Stimulated activated CD4-positive, alpha-beta T cell treated with anti-CD3 and anti-CD28 coated beads, Interleukin-2, amount 100 ng/mL, for 4 hours (primary cell): ENCODE measurements around the gene PHC3.

Source experiments
- DNase-seq: peaks from one replicate; pipeline ENCODE4 v3.0.0-alpha.2; 2020; ENCODE audit warnings: low read depth

PHC3 gene

GRCh38 chr3:170078620-170079281 lies 102.8 kb downstream of the PHC3 start:
- no peak for DNase-seq

- no peak for DNase-seq
Observed at GRCh38 chr3:170077361-170077760, 104.2 kb downstream of the PHC3 start.

GRCh38 chr3:170076715-170077238 lies 104.8 kb downstream of the PHC3 start:
- no peak for DNase-seq

DNA sequence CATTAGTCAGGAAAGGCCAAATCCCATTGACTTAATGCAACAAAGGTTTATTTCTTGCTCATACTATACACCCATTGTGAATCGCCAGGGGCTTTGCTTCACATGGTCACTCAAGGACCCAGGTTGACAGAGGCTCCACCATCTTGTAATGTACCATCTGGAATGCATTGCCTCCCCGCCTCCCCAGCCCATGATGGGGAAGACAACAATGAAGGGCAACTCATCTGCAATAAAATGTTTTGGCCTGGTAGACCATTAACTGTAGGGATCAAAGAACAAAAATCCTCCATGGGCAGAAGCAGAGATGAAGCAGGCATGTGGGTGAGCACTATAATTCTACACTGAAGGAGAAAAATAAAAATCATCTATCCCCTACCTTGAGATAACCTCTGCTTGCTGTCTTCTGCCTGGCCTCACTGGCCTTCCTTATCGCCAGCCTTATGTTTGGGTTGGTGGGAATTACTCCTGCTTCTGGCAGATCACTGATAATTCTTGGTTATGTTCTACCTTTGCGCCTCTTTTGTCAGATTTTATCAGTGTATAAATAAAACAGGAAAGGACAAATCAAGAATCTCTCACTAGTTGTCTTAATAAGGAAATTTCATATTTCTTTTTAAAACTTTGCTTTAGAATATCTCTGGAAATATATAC lies 106.0 kb downstream of the PHC3 start:
- no peak for DNase-seq

GRCh38 chr3:170064108-170064507 lies 117.4 kb downstream of the PHC3 start:
- no peak for DNase-seq

DNA sequence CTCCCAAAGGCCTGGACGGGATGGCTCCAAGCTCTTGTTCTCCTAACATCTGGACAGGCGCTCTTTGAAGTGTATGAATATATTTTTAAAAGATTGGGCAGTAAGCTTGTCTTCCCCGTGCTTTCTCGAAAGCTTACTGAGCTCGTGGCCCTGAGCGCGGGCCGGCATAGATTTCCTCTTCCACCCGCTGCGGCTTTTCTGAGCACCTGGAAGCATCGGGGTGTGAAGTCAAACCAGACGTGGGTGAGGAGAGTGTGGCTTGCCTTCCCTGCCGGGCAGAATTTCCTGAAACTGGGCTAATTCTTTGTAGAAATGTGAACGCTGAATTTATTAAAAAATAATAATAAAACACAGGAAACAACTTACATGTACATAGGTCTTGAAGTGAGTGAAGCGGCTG lies 117.8 kb downstream of the PHC3 start:
- no peak for DNase-seq

GRCh38 chr3:170062769-170063168 lies 118.8 kb downstream of the PHC3 start:
- DNase-seq, result no peak

- DNase-seq, result no peak
Observed at GRCh38 chr3:170062068-170062467, 119.5 kb downstream of the PHC3 start.

GRCh38 chr3:170059447-170059846 lies 122.1 kb downstream of the PHC3 start:
- no peak for DNase-seq

- DNase-seq, result no peak
Observed at GRCh38 chr3:170058127-170058526, 123.4 kb downstream of the PHC3 start.

GRCh38 chr3:170057550-170057949 lies 124.0 kb downstream of the PHC3 start:
- DNase-seq, result no peak

- DNase-seq, result no peak
Observed at GRCh38 chr3:170056710-170057454, 124.7 kb downstream of the PHC3 start.

DNA sequence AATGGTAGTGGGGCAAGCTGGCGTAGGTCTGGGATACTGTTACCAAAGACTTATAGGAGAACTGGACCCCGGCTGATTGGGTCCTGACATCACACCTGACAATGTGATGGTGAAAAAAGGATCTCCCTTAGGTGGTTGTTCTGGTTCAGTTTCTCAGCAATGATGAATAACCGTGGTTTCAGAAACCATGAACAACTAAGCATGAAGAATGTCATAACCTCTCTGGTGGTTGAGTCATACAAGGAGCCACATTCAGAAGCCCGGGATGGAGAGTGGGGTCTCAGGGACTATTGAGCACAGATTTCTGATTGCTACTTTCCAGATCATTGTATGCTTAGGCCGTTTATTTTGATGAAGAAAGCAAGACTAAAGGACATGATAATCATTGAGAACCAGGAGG lies 126.3 kb downstream of the PHC3 start:
- no peak for DNase-seq

DNA sequence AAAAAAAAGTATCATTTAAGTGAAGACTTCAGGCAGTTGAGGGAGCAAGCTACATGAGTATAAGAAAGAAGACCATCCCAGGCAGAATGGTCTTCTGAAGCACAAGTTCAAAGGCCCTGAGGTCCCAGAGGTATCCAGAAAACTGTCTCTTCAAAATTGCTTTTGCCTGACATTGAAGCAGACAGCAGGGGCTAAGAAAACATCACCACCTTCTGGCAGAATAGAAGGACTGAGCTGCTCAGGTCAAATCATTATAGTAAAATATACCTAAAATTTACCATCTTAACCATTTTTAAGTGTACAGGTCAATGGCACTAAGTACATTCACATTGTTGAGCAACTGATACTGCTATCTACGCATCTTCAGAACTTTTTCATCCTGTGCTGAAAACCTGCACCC lies 127.3 kb downstream of the PHC3 start:
- DNase-seq, result no peak

GRCh38 chr3:170052398-170052797 lies 129.1 kb downstream of the PHC3 start:
- DNase-seq, result no peak

DNA sequence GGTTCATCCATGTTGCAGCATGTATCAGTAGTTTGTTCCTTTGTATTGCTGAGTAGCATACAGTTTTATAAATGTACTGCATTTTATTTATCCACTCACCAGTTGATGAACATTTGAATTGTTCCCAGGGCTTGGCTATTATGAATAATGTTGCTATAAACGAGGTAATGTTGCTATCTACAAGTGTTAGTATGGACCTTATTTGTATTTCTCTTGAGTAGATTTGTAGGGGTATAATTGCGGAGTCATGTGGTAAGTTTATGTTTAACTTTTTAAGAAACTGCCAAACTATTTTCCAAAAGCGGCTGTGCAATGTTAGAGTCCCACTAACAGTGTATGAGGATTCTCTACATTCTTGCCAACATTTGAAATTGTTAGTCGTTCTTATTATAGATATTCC lies 130.8 kb downstream of the PHC3 start:
- no peak for DNase-seq

GRCh38 chr3:170049146-170050000 lies 132.2 kb downstream of the PHC3 start:
- DNase-seq, result no peak

GRCh38 chr3:170047133-170047404 lies 134.5 kb downstream of the PHC3 start:
- no peak for DNase-seq

- no peak for DNase-seq
Observed at GRCh38 chr3:170046269-170047132, 135.0 kb downstream of the PHC3 start.

- DNase-seq, result no peak
Observed at GRCh38 chr3:170044795-170045244, 136.7 kb downstream of the PHC3 start.

DNA sequence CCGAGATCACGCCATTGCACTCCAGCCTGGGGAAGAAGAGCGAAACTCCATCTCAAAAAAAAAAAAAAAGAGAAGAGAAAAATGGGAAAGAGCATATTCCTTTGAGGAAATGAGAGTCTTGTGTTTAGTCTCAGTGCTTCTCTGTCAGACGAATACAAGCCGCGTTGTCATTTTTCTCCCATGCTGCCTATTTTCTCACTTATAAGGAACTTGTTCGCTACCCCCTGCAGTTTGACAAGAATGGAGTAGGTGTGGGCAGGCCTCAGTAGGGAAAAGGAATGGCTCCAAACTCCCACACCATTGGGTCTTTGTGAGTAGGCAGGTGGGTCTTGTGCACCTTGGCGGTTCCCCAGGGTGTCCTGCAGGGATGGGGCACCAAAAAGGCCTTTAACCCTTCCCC lies 137.3 kb downstream of the PHC3 start:
- DNase-seq, result no peak
